ENCODE results near the gene SLC24A4.

Gene SLC24A4

GRCh38 chr14:92542766-92543554 is 220.0 kb downstream of the SLC24A4 start:
- in situ Hi-C loops (cut with MboI; ENCODE audit: low pct_unique_long_range_greater_than_20kb, low sequenced_read_pairs) = no loop called here
- peak; percentile 83 for DNase-seq

- no peak for DNase-seq
- in situ Hi-C loops (cut with MboI; ENCODE audit: low pct_unique_long_range_greater_than_20kb, low sequenced_read_pairs) = no loop called here
Observed at GRCh38 chr14:92544051-92544720, 221.2 kb downstream of the SLC24A4 start.

- DNase-seq = no peak
- in situ Hi-C loops (cut with MboI; ENCODE audit: low pct_unique_long_range_greater_than_20kb, low sequenced_read_pairs) = no loop called here
Observed at GRCh38 chr14:92546347-92547053, 223.5 kb downstream of the SLC24A4 start.

- in situ Hi-C loops (cut with MboI; ENCODE audit: low pct_unique_long_range_greater_than_20kb, low sequenced_read_pairs) = no loop called here
- no peak for DNase-seq
Observed at GRCh38 chr14:92549105-92549858, 226.3 kb downstream of the SLC24A4 start.

- in situ Hi-C loops (cut with MboI; ENCODE audit: low pct_unique_long_range_greater_than_20kb, low sequenced_read_pairs) = no loop called here
- DNase-seq = peak; percentile 80
Observed at GRCh38 chr14:92549859-92550230, 226.9 kb downstream of the SLC24A4 start.

Measured in KBM-7 (cell line).